WERI-Rb-1 (cell line): ENCODE results near the gene KLC3.

ENCODE experiments used
- DNase-seq: peaks from one replicate; pipeline ENCODE4 v3.0.0-alpha.2; 2020
- H3K27ac ChIP-seq: fragments of 250-450 bp; sonication (Bioruptor Pico); 2 replicates; pipeline ENCODE4 v1.5.1; 2020; ENCODE audit warnings: mild to moderate bottlenecking, moderate library complexity
- H3K27me3 ChIP-seq: fragments of 250-450 bp; sonication (Bioruptor Pico); 2 replicates; pipeline ENCODE4 v1.5.1; 2021; ENCODE audit warnings: mild to moderate bottlenecking, low read depth, moderate library complexity; ENCODE audit not compliant: insufficient read depth, severe bottlenecking
- H3K36me3 ChIP-seq: fragments of 250-450 bp; sonication (Bioruptor Pico); 2 replicates; pipeline ENCODE4 v1.5.1; 2020; ENCODE audit warnings: mild to moderate bottlenecking, moderate library complexity
- H3K4me3 ChIP-seq: 2 replicates; pipeline ENCODE4 v1.5.1; 2011; ENCODE audit warnings: low read depth, mild to moderate bottlenecking, control low read depth, low read length
- H3K9me3 ChIP-seq: fragments of 250-450 bp; sonication (Bioruptor Pico); 2 replicates; pipeline ENCODE4 v1.5.1; 2021; ENCODE audit warnings: mild to moderate bottlenecking, moderate library complexity; ENCODE audit not compliant: severe bottlenecking
- TF ChIP-seq, protein P1 (sequence below): IDR thresholded peaks from 2 replicates; pipeline ENCODE4 v1.5.1; 2011; ENCODE audit warnings: low read depth, mild to moderate bottlenecking, control low read depth, inconsistent platforms, low read length

The KLC3 gene

DNA sequence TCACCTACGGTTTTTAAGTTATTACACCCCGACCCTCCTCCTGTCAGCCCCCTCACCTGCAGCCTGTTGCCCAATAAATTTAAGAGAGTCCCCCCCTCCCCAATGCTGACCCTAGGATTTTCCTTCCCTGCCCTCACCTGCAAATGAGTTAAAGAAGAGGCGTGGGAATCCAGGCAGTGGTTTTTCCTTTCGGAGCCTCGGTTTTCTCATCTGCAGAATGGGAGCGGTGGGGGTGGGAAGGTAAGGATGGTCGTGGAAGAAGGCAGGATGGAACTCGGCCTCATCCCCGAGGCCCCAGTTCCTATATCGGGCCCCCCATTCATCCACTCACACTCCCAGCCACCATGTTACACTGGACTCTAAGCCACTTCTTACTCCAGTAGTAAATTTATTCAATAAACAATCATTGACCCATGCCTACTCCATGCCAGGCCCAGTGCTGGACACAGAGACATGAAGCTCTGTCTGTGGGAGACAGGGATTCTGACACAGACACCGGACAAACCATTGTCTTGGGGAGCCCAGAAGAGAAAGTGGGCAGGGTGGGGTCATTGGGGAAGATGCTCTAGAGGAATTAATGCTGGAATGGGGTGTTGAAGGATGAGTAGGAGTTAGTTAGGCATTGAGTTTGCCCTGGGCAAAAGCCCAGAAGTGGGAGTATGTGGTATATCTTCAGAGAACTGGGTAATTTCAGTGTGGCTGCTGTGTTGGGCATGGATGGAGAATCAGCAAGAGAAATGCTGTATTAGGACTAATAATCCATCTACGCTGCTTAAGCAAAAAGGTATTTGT is 37.1 kb upstream of the KLC3 start:
- peaks cover 4% of the 10 kb centered on the region for H3K9me3 ChIP-seq
- DNase-seq: no peak
- H3K4me3 ChIP-seq: no peak overlapping the region
- no peak overlapping the region for H3K27ac ChIP-seq
- TF ChIP-seq, protein P1, sequence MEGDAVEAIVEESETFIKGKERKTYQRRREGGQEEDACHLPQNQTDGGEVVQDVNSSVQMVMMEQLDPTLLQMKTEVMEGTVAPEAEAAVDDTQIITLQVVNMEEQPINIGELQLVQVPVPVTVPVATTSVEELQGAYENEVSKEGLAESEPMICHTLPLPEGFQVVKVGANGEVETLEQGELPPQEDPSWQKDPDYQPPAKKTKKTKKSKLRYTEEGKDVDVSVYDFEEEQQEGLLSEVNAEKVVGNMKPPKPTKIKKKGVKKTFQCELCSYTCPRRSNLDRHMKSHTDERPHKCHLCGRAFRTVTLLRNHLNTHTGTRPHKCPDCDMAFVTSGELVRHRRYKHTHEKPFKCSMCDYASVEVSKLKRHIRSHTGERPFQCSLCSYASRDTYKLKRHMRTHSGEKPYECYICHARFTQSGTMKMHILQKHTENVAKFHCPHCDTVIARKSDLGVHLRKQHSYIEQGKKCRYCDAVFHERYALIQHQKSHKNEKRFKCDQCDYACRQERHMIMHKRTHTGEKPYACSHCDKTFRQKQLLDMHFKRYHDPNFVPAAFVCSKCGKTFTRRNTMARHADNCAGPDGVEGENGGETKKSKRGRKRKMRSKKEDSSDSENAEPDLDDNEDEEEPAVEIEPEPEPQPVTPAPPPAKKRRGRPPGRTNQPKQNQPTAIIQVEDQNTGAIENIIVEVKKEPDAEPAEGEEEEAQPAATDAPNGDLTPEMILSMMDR: no peak
- H3K36me3 ChIP-seq: peaks cover 4% of the 10 kb centered on the region
- H3K27me3 ChIP-seq: no peaks in the 10 kb centered on the region

DNA sequence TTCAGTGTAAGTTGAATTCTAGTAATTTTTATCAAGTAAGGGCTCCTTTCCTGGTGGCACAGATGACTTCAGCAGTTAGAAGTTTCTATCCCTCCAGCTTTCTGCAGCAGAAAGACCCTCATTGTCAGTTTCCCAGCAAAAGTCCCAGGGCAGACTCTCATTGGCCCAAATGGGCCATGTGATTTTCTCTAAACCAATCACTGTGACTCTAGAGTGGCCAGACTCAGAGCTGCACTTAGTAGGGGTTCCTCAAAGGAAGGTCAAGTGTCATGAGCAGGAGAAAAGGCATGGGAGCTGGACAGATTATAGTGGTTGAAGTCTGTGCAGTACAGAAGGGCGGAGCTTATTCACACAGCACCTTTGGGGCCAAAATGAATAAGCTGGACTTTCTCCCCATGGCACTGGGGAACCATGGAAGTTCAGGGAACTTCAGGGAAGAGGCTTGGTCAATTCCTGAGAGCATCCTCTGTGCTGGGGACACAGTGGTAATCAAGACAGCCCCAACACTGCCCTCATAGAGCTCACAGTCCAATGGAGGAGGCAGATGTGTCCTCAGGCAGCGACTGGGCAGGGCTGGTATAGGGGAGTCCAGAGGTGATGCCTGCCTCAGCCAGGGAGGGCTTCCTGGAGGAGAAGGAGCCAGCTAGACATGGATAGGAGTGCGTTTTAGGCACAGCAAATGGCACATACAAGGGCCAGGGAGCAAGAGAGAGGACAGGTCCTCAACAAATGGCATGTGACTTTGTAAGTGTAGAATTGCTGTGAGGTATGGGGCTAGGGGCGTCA is 36.2 kb upstream of the KLC3 start:
- Histone ChIP-seq H3K9me3 (peaks cover 7% of the 10 kb centered on the region), H3K27me3 (no peaks in the 10 kb centered on the region), H3K36me3 (peaks cover 4% of the 10 kb centered on the region), H3K4me3 (no peak overlapping the region), H3K27ac (no peak overlapping the region)
- TF ChIP-seq, protein P1: no peak
- no peak for DNase-seq

DNA sequence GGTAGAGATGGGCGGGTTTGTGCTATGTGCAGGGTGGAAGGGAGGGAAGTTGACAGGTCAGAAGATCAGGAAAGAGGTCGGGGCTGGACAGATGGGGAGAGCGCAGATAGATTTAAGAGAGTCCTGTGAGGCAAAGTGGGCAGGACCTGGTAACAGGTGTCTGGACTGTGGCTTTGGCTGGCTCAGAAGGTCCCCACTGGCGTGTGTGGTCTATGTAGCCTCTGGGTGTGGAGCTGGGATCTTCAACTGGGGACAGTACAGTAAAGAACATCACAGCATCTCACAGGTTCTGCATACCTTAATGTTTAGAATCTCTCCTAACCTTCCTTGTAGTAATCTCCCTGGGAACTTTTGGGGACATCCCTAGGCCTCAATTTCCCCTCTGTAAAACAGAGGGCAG is 35.5 kb upstream of the KLC3 start:
- Histone ChIP-seq H3K27ac (no peak overlapping the region), H3K36me3 (peaks cover 4% of the 10 kb centered on the region), H3K9me3 (peaks cover 7% of the 10 kb centered on the region), H3K27me3 (no peaks in the 10 kb centered on the region), H3K4me3 (no peak overlapping the region)
- no peak for DNase-seq
- TF ChIP-seq, protein P1: no peak

- Histone ChIP-seq H3K9me3 (peaks cover 7% of the 10 kb centered on the region), H3K27me3 (no peaks in the 10 kb centered on the region), H3K36me3 (peaks cover 4% of the 10 kb centered on the region), H3K27ac (no peak overlapping the region), H3K4me3 (no peak overlapping the region)
- TF ChIP-seq, protein P1: no peak
- DNase-seq: no peak
Observed at GRCh38 chr19:45305421-45305820, 35.1 kb upstream of the KLC3 start.

DNA sequence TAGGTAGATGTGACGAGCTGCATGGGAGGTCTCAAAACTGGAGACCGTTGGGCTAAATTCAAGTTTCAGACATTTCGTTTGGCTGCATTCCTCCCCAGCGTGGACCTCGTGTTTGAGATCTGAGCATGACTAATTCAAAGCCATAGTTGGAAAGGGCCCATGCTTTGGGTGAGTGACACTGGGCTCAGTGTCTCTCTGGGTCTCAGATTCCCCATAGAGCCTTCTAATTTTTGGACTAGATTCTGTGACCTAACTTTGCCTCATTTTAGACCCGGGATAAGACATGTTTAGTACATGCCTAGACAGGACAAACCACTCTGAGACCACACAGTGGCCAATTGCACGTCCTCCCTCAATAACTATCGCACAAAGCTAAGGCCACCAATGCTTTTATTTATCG is 34.5 kb upstream of the KLC3 start:
- Histone ChIP-seq H3K36me3 (no peaks in the 10 kb centered on the region; the same call in 1 of the 2 replicates), H3K4me3 (no peak overlapping the region), H3K27me3 (no peaks in the 10 kb centered on the region), H3K27ac (no peak overlapping the region), H3K9me3 (peaks cover 7% of the 10 kb centered on the region)
- TF ChIP-seq, protein P1: no peak
- DNase-seq: no peak
